Measurements from ENCODE around the gene TBXAS1.
"Not testable (repeated sequence)": the region's sequence is repeated elsewhere in the genome, so short reads cannot be mapped to it uniquely, and the experiment has no call there.

Gene TBXAS1

DNA sequence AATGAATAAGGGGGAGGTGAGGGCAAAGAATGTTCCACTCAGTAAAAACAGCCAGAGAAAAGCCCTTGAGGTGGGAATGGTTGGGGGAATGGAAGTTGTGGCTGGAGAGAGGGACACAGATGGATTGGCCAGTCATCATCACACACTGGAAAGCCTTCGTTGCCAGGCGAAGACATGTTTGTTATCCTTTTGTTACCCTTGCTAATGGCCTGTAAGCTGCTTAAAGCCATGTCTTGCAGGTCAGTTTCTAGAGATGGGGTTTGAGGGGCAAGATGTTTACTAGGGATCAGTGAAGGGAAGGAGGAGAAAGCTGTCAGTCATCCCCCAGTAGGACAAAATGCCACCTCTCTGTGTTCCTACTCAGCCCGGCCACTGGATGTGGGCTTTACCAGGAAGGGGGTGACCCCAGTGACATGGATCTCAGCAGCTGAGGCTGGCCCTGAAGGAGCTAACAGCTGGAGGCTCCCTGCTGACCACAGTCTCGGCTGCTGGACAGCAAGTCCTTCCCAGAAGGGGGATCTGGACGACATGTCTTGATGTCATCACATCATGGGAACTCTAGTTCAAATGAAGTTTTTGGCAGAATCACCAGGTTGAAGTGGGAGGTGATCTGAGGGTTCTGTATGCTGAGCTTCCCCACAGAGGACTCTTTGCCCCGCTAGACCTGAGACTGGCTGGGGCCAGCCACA, 66.2 kb downstream of the TBXAS1 start:
- no peak for DNase-seq

GRCh38 chr7:139896288-139896687, 67.2 kb downstream of the TBXAS1 start:
- no peak for DNase-seq

- no peak for DNase-seq
These were observed 67.8 kb downstream of the TBXAS1 start for GRCh38 chr7:139896831-139897230.

DNA sequence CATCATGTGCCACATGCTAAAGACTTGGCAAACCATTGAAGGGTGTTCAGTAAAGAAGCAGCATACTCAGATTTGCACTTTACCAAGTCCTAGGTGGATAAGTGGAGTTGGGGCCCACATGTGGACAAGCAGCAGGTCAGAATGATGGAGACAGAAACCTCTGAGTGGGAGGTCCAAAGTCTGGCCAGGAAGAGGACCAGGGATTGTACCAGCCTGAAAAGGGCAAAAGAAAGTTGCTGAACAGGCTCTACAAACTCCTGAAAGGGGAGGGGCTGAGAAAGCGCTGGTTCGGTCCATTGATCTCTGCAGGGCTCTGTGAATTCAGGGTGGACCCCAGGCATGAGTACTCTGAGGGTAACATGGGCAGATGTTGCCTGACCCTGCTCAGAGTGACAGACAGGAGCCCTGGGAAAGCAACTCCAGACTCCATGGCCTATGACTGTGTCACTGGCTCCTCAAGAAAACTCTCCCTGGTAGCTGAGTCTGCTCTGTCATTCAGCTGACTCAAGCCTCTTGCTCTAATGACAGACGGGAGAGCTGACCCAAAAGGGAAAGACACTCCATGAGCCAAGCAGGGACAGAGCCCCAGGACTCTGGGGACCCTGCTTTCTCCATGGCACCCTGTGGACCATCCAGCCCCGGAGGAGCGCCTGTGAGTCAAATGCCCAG, 68.5 kb downstream of the TBXAS1 start:
- DNase-seq: no peak

GRCh38 chr7:139898483-139898882, 69.4 kb downstream of the TBXAS1 start:
- DNase-seq: no peak

GRCh38 chr7:139899328-139899955, 70.4 kb downstream of the TBXAS1 start:
- no peak for DNase-seq

- no peak for DNase-seq
These were observed 71.3 kb downstream of the TBXAS1 start for GRCh38 chr7:139900326-139900725.

GRCh38 chr7:139901056-139901795, 72.2 kb downstream of the TBXAS1 start:
- no peak for DNase-seq

DNA sequence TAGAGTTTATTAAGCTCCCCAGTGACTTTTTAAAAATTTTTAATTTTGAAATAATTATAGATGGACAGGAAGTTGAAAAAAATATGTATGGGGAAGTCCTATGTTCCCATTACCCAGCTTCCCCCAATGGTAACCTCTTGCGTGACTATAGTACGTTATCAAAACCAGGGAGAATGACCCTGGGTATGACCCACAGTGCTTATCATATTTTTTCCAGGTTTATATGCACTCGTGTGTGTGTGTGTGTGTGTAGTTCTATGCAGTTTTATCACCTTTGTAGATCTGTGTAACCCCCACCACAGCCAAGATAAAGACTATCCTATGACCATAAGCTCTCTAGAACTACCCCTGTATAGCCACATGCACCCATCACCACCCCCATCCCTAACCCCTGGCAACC, 72.8 kb downstream of the TBXAS1 start:
- no peak for DNase-seq

DNA sequence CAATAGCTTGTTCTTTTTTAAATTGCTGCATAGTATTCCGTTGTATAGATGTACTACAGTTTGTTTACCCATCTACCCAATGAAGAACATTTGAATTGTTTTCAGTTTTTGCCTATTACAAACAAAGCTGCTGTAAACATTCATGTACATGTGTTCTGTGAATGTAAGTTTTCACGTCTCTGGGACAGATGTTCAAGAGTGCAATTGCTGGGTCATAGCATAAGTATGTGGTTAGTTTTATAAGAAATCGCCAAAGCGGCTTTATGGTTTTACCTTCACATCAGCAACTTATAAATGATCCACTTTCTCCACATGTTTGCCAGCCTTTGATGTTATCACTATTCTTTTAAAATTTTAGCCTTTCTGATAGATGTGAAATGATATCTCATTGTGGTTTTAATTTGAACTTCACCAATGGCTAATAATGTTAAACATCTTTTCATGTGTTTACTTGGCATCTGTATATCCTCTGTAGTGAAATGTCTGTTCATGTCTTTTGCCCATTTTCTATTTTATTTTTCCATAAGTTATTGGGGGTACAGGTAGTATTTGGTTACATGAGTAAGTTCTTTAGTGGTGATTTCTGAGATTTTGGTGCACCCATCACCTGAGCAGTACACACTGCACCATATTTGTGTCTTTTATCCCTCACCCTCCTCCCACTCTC, 73.5 kb downstream of the TBXAS1 start:
- DNase-seq: no peak

GRCh38 chr7:139903103-139903477, 74.0 kb downstream of the TBXAS1 start:
- not testable (repeated sequence) for DNase-seq

GRCh38 chr7:139906879-139907278, 77.8 kb downstream of the TBXAS1 start:
- no peak for DNase-seq

DNA sequence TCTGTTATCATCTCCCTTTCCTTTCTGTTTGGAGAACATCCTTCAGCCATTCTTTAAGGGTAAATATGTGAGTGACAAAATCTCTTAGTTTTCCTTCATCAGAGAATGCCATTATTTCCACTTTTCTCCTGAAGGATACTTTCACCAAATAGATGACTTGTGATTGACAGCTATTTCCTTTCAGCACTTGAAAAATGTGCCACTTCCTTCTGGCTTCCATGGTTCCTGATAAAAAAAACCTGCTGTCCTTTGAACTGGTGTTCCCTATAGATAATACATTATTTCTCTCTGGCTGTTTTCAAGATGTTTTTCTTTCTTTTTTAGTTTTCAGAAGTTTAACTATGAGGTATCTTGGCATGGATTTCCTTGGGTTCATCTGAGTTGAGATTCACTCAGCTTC, 79.7 kb downstream of the TBXAS1 start:
- no peak for DNase-seq

DNA sequence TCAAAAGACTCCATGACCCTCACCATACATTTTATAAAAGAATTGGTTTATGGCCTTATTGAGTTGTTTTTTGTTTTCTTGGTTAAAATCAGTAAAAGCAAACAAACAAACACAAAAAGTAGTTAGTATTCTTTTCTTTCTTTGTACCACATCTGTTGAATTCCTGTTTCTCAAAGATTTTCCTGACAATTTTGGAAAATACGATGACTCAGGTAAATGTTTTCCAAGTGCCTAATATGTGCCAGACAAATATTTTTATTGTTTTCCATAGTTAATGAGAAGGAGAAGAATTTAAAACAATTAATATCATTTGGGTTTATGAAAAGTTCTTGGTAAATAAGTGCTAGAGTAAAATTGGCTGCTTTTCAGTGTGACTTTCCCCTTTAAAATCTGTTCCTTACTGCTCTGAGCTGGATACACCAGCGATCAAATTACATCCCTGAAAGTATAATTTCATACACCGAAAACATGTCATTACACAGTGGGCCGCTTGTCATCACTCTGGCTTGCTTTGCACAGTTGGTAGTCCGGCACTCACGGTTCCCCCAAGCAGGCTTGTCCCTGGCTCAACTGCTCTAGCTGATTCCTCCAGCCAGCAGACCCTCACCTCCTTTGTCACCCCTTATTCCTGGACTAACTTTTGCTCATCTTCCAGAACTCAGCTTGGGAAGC, 80.5 kb downstream of the TBXAS1 start:
- DNase-seq: no peak

GRCh38 chr7:139913021-139913844, 84.2 kb downstream of the TBXAS1 start:
- DNase-seq: no peak

DNA sequence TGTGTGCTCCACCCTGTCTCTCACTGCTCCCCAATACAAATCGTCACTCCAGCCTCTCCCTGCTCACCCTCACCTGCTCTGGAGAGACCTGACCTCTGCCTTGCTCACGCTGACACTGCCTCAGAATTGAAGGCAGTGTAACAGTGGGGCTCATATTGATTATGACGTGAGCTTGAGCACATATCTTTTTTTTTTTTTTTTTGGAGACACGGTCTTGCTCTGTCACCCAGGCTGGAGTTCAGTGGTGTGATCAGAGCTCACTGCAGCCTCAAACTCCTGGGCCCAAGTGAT, 84.7 kb downstream of the TBXAS1 start:
- DNase-seq: no peak

DNA sequence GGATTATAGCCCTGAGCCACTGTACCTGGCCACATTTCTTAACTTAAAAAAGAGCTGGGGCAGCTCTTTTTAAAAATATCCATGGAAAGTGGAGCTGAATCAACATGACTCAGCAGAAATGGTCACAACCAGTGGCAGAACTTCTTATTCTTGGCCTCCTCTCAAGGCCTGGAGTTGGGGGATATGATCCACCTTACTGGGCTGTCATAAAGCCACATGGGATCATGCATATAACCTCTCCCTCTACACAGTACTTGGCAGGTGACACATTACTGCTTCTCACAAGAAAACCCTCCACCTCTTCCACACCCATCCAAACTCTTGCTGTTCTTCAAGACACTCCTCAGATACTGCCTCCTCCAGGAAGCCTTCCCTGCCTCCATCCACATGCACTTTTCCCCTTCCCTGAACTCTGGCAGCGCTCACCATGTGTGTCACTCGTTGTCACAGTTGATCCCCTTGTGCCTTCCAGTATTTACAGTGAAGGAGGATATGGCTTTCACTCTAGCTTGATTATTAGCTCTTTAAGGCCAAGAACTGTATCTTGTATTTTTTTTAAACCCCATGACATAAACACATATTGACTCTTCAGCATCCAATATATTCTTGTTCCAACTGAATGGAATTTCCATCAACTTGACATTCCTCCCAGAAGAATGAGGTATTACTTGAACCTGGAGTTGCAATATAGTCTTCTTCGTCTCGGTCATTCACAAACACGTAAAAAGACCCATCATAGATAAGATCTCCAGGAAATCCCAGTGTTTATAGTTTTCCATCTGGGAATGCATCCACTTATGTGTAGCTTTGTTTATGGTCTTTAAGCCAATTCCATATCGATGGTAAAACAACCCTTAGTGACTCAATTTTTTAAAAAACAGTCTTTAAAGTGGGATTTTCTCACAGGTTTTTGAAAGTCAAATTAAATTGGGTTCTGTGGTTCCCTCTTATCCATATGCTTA, 85.5 kb downstream of the TBXAS1 start:
- DNase-seq: no peak

GRCh38 chr7:139915268-139915863, 86.3 kb downstream of the TBXAS1 start:
- DNase-seq: no peak

GRCh38 chr7:139915864-139916716, 87.0 kb downstream of the TBXAS1 start:
- DNase-seq: peak; percentile 50

Measured in activated T-cell treated with anti-CD3 and anti-CD28 coated beads for 4 hours (primary cell).